NCI-H82 treated with DMSO at 0.1 percent for 48 hours (cell line): Measurements from ENCODE around the gene ARSI.

Source experiments
- DNase-seq: peaks from one replicate; lab custom pipeline; 2025; ENCODE audit not compliant: unreplicated experiment; lab: John Stamatoyannopoulos, UW

ARSI gene

DNA sequence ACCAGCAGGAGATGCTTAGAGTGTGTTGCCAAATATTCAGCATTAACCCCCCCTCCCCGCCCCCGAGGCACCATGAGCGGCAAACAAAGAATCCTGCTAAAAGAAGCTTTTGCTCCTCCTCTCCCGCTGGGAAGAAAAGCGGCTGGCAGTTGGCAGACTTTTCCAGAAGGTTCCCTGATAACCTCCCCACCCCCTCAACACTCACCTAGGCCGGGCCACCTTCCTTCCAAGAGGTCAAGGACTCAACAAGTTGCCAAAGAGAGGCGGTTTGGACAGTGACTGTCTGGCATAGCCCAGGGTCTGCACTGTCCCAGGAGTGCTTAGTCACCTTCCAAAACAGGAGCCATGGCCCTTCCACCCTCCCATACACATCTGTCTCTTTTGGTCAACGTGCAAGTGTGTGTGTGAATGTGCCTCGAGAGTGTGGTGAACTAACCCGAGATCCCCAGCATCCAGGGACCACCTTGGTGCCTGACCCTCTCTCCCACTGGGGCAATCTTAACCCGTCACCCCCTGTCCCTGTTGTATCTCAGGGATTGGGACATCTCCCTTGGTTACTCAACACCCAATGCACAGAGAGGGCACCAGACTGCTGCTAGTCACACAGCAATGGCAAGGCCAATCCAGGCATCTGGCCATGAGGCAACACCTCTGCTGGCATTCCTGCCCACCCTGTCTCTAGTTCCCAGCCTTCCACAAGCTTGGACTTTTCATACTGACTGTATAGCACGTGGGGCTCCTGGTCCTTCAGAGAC lies 32.0 kb downstream of the ARSI start:
- no peak for DNase-seq

DNA sequence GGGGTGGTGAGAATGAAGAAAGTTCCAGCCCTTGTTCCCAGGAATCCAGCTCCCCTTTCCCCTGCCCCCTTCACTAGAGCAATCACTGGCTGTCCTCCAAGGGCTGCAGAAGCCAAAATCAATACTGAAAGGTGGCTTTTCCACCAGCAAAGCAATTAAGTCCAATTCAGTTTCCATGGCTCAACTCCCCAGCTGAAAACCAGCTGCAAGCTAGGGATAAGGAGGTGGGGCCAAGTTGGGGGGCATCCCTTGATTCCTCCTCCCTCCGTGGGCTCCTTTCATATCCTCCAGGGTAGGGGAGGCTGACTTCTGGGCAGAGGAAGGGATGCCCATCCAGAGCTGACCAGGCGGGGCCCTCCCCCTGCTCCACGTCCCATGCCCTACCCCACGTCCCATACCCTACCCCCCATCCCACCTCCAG lies 35.8 kb downstream of the ARSI start:
- DNase-seq, result no peak

DNA sequence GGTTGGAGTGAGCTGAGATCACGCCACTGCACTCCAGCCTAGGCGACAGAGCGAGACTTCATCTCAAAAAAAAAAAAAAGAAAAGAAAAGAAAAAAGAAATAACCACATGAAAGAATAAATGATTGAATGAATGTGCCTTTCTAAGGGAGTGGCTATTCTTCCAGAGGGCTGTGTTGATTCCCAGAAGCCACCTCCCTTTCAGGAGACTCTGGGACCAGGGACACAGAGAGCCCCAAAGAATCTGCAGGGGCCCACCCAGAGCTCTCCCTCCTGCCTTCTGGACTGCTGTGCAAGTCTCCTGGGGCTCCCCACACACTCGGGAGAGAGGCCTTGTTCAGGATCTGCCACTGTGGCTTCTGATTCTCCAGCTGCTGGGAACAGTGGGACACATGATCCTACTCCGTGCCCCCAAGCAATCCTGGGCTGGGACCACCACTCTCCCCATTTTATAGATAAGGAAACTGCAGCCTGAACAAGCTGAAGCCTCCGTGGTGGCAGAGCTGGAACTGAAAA lies 36.8 kb downstream of the ARSI start:
- no peak for DNase-seq

DNA sequence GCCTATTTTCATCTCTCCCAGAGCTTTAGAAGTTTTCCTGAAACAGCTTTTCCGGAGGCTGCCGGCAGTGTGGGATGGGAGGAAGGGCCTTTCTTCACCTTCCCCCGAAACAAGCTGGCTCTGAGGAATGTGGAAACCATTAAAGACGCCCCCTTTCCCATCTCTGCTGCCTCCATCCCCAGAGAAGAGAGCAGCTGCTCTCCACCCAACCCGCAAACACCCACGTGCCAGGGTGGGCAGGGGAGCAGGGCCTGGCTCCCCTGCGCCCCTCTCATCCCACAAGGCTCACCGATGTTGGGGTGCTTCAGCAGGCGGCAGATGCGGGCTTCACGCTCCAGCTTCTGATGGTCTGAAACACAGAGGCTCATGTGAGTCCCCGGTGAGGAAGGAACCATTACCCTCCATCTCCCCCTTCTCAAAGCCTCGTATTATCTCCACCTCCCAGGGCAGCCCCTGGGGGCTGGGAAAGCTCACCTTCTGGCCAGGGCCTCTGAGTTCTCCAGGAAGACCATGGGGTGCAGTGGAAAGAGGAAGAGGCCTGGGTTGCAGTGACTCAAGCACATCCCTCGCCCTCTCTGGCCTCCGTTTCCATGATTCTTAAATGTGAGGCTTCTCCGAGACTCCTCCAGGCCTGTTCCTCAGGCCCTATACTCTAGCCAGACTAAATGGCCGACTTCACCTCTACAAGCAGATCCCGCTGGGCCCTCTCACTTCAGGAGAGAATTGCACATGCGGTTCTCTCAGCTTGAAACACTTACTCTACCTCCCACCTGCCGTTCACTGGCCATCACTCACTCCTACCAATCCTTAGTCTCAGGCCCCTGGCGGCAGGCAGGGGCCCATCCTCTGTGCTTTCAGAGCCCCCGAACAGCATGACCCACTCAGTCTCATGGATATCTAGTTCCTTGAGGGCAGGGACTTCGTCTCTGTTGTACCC lies 37.8 kb downstream of the ARSI start:
- no peak for DNase-seq

DNA sequence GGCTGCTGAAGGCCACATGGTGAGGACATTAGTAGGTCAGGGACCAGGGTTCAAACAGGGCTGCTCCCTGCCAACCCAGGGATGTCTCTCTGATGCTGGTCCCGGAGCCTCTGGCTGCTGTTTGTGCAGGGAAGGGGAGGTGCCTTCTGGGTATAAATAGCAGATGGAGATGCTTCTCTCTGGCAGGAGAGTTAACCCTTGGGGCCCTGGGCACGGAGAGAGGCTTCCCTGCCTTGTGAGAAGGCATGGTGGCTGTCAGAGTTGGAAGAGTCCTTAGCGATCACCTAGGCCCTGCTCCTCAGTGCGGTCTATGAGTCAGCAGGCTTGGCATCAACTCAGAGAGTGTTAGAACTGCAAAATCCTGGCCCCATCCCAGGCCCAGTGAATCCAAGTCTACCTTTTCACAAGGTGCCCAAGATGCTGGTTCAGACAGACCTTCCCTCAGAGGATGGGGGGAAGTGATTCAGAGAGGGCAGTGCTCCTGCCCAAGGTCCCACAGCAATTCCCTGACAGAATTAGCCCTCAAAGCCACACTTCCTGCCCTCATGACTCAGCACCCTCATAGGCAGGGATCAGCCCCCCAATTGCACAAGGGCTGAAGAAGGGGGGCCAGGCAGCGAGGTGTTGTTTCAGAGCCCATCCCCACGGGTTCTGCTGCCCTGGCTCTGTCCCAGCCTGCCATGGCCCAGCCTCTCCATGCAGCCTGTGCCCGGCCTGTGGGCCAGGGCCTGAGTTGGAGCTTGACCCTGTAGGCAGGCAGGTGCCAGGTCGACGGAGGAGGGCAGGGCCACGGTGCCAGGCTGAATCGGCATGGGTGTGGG lies 38.7 kb downstream of the ARSI start:
- no peak for DNase-seq

DNA sequence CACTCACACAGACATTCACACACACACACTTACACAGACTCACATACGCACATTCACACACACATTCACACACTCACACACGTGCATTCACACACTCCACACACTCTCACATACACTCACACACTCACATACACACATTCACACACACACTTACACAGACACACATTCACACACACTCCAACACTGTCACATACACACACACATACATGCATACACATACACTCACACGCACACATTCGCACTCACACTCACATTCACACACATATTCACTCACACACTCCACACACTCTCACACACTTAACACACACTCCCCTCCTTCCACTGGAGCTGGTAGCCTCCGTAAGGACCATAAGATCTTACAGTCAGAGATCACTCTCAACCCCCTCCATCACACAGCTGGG lies 39.3 kb downstream of the ARSI start:
- no peak for DNase-seq

DNA sequence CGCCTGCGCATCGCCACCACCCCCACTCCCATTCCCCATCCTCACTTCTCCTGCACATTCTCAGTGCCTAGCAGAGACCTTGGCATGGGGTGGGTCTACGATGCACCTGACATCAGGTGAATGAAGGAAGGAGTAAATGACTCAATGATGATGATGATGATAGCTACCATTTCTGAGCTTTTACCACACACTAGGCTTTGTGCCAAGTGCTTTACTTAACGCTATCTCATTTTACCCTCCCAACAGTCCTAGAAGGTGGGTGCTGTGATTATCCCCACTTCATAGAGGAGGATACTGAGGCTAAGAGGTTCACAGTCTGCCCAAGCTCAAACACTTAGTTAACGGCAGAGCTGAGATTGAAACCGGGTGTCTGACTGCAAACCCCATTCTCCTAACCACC lies 40.2 kb downstream of the ARSI start:
- DNase-seq, result no peak

DNA sequence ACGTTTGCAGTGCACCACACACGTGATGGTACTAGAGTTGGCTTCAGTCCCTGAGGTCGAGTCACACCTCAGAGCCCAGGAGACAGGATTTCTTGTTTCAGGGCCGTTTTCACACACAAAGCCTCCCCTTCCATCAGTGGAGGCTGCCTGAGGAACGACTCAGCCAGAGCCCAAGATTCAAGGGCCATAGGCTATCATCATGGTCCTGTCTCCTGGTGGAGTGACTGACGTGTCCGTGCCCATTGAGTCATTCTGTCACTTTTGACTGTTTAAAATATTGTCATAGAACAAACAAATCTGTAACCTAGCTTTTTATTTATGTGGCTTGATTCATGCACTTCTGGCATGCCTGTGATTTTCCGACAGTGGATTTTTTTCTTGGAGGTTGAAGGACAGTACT lies 41.5 kb downstream of the ARSI start:
- no peak for DNase-seq

DNA sequence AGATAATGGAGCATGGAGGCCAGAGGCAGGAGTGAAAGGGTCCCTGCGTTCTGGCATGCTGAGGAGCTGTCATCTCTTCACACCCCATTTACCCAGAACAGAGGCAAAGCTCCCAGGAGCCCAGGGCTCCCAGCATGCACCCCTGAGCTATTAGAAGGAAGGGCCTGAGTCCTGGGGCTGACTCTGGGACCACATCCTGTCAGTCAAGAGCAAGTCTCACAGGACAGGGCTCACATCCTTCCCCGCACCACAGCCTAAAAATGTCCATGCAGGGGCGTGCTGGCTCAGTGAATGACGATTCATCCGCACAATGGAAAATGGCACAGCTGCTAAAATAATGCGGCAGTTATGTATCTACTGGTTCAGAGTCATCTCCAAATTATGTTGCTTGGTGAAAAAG lies 44.6 kb downstream of the ARSI start:
- DNase-seq, result no peak

DNA sequence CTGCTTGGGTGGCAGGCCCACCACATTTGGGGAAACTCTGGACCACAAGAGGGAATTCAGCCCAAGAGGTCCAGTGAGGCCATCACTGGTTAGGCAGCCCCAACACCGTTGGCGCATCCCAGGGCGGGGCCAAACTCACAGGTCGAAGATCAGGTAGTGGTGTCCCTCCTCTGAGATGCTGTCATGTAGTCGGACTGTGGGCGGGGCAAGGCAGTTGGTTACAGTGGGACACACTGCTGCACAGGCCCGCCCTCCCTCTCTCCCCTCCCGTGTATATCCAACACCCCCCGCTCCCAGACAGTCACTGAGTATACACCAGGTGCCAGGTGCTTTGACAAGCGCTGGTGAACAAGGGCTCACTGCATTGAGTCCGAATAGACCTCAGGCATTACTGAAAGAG lies 45.3 kb downstream of the ARSI start:
- DNase-seq, result no peak

DNA sequence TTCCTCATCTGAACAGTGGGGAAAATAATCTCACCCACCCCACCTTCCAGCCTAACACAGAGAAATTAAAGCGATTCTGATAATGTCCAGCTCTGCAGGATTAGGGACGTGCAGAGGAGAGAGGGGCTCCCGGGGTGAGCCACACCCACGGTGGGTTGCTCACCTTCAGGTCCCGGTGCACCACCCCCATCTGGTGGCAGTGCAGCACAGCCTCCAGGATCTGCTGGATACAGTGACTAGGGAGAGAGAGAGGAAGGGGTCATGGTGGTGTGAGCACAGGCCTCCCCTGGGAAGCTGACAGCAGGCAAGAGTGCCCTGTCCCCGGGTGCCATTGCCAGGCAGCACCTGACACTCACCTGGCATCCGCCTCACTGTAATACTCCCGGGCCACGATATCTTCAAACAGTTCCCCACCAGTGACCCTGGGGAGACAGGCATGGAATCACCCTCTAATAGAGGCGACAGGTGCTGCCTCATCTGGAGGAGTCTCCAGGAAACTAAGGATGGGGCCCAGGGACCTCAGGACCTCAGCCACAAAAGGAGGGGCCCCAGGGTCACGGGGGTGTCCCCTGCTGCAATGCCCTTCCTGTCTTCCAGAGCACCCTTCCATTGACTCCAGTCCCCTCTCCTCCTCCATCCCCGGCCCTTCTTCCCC lies 46.2 kb downstream of the ARSI start:
- DNase-seq, result no peak

DNA sequence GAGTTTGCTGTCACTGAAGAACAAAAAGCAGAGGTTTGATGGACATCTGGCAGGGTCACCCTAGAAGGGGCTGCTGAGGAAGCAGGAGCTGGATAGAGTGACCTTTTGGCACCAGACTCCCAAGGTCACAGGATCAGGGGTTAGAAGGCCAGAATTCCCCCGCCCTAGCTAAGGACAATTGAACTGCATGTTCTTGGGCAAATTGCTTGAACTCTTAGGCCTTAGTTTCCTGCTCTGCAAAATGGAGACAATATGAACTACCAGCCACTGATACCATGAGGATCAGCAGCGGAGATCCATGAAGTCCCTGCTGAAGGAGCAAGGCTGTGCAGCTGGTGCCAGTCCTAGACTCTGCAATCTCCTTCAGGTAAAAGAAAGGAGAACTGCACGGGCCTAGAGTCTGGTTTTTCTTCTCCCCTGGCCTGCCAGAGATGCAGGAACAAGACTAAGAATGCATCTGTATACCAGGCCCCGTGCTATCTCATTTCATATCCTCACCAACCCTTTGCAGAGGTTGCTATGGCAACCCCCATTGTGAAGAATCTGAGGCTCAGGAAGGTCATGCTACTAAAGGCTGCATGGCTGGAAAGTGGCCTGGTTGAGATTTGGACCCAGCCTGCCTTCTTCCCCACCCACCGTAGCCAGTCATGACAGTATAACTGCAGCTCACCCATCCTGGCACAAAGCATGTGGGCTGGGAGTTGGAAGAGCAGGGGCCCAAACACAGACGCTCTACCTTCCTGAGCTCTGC lies 46.9 kb downstream of the ARSI start:
- DNase-seq, result no peak

DNA sequence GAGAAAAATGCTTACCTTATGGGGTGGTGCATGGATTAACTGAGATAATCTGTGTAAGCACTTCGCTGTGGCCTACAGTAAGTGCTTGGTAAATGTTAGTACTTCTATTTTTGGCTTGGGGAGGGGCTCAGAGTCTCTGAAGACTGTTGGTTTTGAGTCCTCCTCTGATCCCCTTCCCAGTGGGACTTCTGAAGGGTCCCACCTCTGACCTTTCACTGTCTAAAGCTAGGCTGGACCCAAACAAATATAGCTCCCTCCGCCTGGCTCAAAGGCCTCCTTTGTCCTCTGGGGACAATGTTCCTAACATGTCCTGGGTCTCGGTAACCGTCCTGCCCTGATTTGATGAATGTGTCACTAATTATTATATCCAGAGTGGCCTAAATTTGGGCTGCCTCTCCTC lies 47.9 kb downstream of the ARSI start:
- DNase-seq, result no peak

DNA sequence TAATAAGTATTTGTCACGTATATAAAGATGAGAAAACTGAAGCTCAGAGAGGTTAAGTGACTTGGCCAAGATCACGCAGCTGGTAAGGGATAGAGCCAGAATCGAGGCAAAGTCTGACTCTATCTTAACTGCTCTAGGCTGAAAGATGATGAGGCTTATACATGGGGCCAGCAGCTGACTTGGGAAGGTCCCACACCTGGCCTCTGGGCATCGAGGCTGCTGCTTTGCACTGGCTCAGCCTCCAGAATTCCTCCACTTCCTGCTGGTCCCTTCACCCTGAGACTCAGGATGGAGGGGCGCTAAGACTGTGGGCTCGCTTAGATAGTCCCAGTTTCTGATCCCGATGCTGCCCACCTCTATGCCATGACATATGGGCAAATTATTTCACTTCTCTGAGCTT lies 48.3 kb downstream of the ARSI start:
- DNase-seq, result no peak

DNA sequence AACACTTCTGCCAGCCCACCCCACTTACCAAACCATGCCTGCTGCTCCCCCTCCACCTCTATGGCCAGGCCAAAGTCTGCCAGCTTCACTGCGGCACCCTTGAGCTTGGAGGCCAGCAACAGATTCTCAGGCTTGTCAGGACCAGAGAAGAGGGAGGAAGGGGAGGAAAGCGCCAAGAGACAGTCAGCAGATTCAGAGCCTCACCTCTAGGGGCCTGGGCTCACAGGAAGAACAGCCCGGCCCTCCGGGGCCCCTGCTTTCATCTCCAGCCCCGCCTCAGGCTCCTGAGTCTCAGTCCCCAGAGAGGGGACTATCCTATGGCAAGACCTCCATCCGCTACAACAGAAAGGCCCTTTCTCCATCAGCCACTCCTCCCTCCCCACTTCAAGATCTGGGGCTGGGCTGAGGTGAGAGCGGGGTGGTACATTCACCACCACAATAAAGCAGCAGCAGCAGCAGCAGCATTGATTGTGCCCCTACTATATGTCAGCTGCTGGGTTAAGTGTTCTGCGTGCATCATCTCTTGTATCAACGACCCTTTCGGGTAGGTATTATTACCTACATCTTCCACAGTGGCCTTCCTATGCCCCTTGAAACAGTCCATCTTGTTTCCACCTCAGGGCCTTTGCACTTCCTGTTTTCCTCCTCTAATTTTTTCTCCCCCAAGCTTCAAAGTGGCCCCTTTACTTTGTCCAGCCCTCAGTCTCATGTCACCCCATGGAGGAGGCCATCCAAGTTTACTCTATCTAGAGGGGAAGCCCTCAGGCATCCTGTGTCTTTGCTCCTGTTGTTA lies 49.1 kb downstream of the ARSI start:
- DNase-seq, result no peak

DNA sequence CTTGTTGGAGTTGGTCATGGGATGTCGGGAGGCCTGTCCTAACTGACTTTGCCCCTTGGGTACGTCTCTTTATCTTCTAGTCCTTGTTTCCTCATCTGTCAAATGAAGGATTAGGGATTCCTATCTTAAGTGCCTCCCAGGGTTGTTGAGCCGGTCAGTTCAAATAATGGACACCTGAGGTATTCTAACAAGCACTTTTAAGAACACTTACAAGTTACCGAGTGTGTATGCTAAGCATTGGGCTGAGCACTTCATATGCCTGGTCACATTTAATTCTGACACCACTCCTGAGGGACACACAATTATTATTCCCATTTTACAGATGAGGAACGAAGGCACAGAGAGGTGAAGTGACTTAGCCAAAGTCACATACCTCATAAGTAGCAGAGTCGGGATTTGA lies 50.2 kb downstream of the ARSI start:
- DNase-seq, result no peak

DNA sequence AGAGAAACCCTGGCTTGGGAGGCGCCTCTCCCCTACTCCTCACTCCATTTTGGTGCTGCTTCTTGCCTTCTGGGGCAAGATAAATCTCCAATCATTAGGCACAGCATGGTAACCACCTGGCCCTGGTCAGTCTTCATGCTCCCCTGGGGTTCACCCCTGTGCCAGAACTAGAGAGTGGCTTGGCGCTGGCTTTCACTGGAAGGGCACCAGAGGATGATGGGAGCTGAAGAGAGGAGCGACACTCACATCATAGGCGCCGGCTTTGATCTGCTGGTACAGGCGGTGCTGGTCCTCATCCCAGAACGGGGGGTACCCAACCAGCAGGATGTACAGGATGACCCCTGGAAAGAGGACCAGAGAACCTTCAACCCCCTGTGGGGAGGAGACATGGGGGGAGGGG lies 51.2 kb downstream of the ARSI start:
- no peak for DNase-seq

DNA sequence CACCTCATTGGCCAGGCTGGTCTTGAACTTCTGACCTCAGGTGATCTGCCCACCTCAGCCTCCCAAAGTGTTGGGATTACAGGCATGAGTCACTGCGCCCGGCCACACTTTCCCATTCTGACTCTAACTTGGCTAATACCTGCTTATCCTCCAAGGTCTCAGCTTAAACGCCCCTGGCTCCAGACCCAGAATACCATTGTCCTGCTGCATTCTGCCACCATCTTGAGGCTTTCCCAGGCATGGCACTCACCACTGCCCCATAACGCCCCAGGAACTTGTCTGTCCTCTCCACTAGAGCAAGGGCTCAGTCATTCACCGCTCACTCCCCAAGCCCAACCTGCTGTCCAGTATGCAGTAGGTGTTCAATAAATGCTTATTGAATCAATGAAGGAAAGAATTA lies 53.0 kb downstream of the ARSI start:
- DNase-seq, result no peak

DNA sequence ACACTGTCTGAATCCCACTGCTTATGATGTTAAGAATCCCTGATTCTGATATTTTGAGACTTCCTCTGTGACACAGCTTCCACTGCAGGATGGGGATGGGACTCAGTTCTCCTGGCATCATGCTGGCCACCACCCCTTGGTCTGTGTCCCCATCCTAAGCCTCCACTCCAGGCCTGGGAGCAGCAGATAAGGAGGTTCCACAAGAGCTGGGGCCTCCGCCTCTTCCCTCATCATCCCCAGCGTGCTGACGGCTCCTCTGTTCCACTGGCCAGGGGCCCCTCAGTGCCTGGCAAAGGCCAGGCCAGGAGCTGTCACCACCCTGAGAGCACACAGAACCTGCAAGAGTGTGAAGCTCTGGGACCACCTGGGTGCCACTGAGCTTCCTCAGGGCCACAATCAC lies 53.8 kb downstream of the ARSI start:
- no peak for DNase-seq
